Epidermal melanocyte (primary cell): ENCODE measurements around the gene OR5T3.
"Not testable (repeated sequence)": the region's sequence is repeated elsewhere in the genome, so short reads cannot be mapped to it uniquely, and the experiment has no call there.

Experiments used
- DNase-seq: peaks from one replicate; pipeline ENCODE4 v3.0.0; 2011; ENCODE audit warnings: low spot score; ENCODE audit not compliant: insufficient read length

OR5T3 gene

DNA sequence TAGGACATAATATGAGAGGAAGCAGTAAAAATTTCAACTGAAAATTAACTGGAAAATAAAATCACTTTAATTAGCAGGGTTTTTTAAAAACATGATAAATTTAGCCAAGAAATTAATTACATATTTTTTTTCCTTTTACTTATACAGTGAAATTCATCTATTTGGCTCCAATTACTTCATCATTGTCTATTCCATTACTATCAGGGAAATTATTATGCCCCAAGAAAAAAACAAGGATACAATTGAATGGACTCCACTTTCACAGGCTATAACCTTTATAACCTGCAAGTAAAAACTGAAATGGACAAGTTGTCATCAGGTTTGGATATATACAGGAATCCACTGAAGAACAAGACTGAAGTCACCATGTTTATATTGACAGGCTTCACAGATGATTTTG is at the start of gene OR5T3:
TSS of gene OR5T3 (plus strand) at position 301 of the 400 bp plus-strand sequence. CDS start at position 301, 0 bp downstream.
- no peak for DNase-seq

DNA sequence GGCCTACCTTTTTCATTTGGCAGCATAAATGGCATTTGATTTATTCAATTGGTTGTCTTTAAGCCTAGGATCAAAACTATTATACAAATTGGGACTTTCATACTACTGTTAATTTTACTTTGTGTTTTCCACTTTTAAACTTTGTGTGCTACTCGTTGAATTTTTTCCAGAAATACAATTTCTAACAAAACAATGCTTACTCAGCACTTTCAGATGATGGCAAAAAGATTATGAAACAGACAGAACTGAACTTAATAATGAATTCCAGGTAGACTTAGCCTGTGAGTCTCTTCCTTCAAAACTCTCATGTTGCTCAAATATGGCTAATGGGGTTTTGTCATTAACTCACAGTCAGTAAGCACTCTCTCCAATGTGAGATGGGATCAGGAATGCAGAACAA is 44.3 kb upstream of the OR5T3 start:
- DNase-seq, result no peak

DNA sequence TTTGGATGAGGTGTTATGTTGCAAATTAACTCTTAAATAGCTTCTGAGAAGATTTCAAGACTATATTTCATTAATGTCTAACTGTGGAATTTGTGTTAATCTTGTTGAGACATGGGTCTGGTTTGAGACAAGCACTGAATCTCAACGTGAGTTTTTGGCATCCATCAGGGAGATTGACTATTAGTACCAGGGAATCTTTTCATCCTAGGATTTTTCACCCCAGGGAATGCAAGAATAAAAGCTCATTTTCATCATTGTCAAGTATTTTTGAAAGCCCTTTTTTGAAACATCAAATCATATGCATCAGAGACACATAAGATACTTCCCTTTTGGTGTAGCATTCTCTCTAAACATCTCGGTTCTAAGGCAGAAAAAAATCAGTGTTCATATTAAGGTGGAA is 37.5 kb upstream of the OR5T3 start:
- no peak for DNase-seq

DNA sequence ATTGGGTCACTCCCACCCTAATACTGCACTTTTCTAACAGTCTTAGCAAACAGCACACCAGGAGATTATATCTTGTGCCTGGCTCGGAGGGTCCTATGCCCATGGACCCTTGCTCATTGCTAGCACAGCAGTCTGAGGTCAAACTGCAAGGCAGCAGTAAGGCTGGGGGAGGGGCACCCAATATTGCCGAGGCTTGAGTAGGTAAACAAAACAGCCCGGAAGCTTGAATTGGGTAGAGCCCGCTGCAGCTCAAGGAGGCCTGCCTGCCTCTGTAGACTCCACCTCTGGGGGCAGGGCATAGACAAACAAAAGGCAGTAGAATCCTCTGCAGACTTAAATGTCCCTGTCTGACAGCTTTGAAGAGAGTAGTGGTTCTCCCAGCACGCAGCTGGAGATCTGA is 32.3 kb upstream of the OR5T3 start:
- DNase-seq, result not testable (repeated sequence)

DNA sequence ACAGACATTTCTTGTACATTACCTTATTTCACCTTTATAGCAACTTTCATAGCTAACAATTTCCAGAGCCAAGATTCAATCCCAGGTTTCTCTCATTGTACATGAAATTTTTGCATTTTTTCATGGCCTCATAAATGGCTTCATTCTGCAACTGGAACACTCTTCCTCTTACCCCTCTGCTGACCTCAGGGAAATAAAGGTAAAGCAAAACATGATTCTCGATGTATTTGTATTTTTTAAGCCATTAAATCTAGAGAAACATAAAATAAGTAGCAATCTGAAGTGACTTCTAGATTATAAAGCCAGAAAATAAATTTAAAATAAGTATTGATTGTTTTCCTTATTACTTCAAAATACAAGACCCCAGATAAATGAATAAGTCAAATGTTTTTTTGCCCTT is 17.9 kb upstream of the OR5T3 start, which contains the start of gene OR5T2:
TSS of gene OR5T2 (minus strand) at position 101 of the 400 bp plus-strand sequence. CDS start 1,193 bp downstream, outside the sequence.
- no peak for DNase-seq

DNA sequence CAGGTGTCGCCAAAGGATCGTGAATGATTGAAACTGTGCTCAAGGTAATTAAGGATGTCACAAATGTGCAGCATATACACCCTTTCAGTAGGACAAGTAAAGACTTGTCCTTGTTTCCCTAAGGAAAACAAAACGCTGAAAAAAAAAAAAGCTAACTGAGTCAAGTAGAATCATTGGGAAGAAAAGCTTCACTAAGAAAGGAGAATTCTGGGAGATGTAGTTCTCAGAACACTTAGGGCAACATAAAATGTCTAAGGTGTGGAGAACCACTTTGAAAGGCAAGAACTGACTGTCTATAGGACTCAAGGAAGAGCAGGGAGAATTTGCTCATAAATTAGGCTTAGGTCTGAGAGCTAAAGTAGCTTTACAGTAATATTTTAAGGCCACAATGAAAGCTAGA is 19.0 kb downstream of the OR5T3 start:
- DNase-seq, result no peak

DNA sequence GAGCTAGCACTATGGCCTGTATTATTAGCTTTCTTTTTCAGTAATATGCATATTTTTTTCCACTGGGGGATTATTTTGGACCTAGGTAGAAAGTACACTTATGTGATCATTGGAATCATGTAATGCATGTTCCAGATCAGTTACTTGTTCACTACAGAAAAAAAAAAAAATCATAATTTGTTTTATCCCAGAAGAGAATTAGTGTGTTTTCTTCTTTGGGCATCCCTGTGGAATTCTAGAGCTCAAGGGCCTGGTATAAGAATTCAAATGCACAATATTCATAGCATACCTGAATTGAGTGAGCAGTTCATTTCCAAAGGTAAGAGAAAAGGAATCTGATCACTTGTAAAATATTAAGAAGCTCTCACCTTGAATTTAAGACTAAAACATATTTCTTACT is 21.8 kb downstream of the OR5T3 start, which contains the start of gene OR5T1:
TSS of gene OR5T1 (plus strand) at position 301 of the 400 bp plus-strand sequence. CDS start 1,485 bp downstream, outside the sequence.
- DNase-seq, result no peak

DNA sequence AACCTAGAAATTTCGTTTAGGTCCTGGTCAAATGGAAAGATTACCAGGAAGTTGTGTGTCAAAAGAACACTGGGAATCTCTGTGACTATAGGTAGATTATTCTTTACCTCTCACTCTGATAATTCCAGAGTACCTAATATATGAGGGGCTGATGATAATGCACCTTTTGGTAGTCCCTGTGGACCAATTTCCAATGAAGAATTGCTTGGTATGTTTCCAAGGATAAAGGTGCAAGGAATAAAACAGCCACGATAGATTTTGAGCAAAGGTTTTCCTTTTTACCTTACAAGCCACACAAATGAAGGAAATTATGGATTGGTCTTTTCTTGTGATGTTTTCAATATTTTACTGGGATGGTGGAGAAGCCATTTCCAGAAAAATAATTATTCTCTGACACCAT is 40.1 kb downstream of the OR5T3 start, which contains the start of gene OR8H1:
TSS of gene OR8H1 (minus strand) at position 101 of the 400 bp plus-strand sequence. CDS start 1,192 bp downstream, outside the sequence.
- no peak for DNase-seq

DNA sequence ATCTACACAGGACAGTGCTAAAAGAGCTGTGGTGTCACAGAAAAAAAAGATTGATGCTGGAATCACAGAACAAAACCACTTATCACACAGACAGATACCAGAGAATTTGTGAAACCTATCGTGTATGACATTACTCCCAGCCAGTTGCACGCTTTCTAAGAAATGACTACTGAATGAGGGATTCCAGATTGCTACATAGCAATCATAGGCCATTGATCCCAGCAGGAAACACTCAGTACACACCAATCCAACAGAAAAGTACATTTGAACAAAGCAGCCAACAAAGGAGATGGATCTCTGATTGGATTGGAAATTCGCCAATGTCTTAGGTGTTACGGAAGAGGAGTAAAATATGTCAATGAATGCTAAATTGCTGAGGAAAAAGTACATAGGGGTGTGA is 44.8 kb downstream of the OR5T3 start:
- no peak for DNase-seq
